Suprapubic skin (tissue), 4 donors: ENCODE measurements around the gene KLK11. TPM values are rescaled to one million over a fixed set of nuclear protein-coding genes. Genes with fewer than 3 reads are reported as not detected.

Experiments
- DNase-seq, 2 donors: peaks; one replicate each; pipeline ENCODE4 v3.0.0-alpha.2; 2019; ENCODE audit warnings: low spot score in 2 of 2
- H3K27ac ChIP-seq: fragments of 200-600 bp; sonication (generic); one replicate; pipeline ENCODE4 v1.5.1; 2019
- H3K27me3 ChIP-seq: fragments of 200-600 bp; sonication (generic); one replicate; pipeline ENCODE4 v1.5.1; 2019
- H3K36me3 ChIP-seq: fragments of 200-600 bp; sonication (generic); one replicate; pipeline ENCODE4 v1.5.1; 2019
- H3K4me1 ChIP-seq: fragments of 200-600 bp; sonication (generic); one replicate; pipeline ENCODE4 v1.5.1; 2019
- H3K4me3 ChIP-seq: fragments of 200-600 bp; sonication (generic); one replicate; pipeline ENCODE4 v1.5.1; 2019; ENCODE audit warnings: mild to moderate bottlenecking
- H3K9me3 ChIP-seq: fragments of 200-600 bp; sonication (generic); one replicate; pipeline ENCODE4 v1.5.1; 2019
- CTCF ChIP-seq, 2 donors: fragments of 200-600 bp in 1 of 2; fragments of 450-650 bp in 1 of 2; sonication (generic) in 1 of 2; IDR thresholded peaks; one replicate each; pipeline ENCODE4 v1.5.1; 2016 to 2019; ENCODE audit warnings: antibody characterized with exemption in 2 of 2, mild to moderate bottlenecking in 1 of 2, moderate library complexity in 1 of 2
- EP300 ChIP-seq: sonication (generic); formaldehyde crosslinking; IDR thresholded peaks from one replicate; pipeline ENCODE4 v1.6.1; 2017; ENCODE audit warnings: antibody characterized with exemption
- POLR2A ChIP-seq, 2 donors: fragments of 450-650 bp; IDR thresholded peaks; one replicate each; pipeline ENCODE4 v1.6.1; 2017; ENCODE audit warnings: antibody characterized with exemption in 2 of 2, mild to moderate bottlenecking in 2 of 2, moderate library complexity in 2 of 2
- POLR2AphosphoS5 ChIP-seq, 3 donors: sonication (generic); formaldehyde crosslinking; IDR thresholded peaks; one replicate each; pipeline ENCODE4 v1.6.1; 2017; ENCODE audit warnings: antibody characterized with exemption in 3 of 3
- WGBS: methylation state at CpG from one replicate; pipeline ENCODE4 v1.1.5; 2018; 5-methylcytosine and 5-hydroxymethylcytosine counted together
- total RNA-seq, 4 donors: library from RNA; depleted of rRNA; stranded (reverse); fragments of >200 nt; gene quantifications; one replicate each; pipeline ENCODE4 v1.1.0, GENCODE V29; 2016

KLK11 gene
- total RNA-seq, 4 donors from 2014 or later: 173 to 372 (median 269) TPM

GRCh38 chr19:50975766-50976165 is 50.6 kb downstream of the KLK11 start:
- H3K4me1 ChIP-seq: peaks cover 18% of the 10 kb centered on the region
- no peak overlapping the region for H3K27ac ChIP-seq
- H3K27me3 ChIP-seq: peaks cover 23% of the 10 kb centered on the region
- no peaks in the 10 kb centered on the region for H3K36me3 ChIP-seq
- TF ChIP-seq CTCF (IDR thresholded peaks at IDR 0.05): no peak
- no peak for TF ChIP-seq POLR2A (IDR thresholded peaks at IDR 0.05)
- no peak for TF ChIP-seq EP300
- no peak for TF ChIP-seq POLR2AphosphoS5 (IDR thresholded peaks at IDR 0.05)
- no peak overlapping the region for H3K4me3 ChIP-seq
- no peaks in the 10 kb centered on the region for H3K9me3 ChIP-seq
- DNase-seq: no peak
- 13% methylated on average over 8 of the region's 8 CpGs for WGBS

GRCh38 chr19:50974702-50975556 is 51.5 kb downstream of the KLK11 start:
- Histone ChIP-seq H3K27ac (no peak overlapping the region), H3K4me1 (peaks cover 18% of the 10 kb centered on the region), H3K9me3 (no peaks in the 10 kb centered on the region), H3K27me3 (peaks cover 15% of the 10 kb centered on the region), H3K4me3 (no peak overlapping the region), H3K36me3 (no peaks in the 10 kb centered on the region)
- 41% methylated on average over 3 of the region's 9 CpGs for WGBS
- TF ChIP-seq CTCF (IDR thresholded peaks at IDR 0.05): no peak
- TF ChIP-seq POLR2AphosphoS5 (IDR thresholded peaks at IDR 0.05): no peak
- TF ChIP-seq POLR2A (IDR thresholded peaks at IDR 0.05): no peak
- TF ChIP-seq EP300: no peak
- DNase-seq: no peak

- Histone ChIP-seq H3K9me3 (no peaks in the 10 kb centered on the region), H3K4me3 (no peak overlapping the region), H3K27me3 (peaks cover 22% of the 10 kb centered on the region), H3K27ac (no peak overlapping the region), H3K36me3 (no peaks in the 10 kb centered on the region), H3K4me1 (peaks cover 17% of the 10 kb centered on the region)
- no peak for TF ChIP-seq EP300
- TF ChIP-seq CTCF (IDR thresholded peaks at IDR 0.05): no peak
- TF ChIP-seq POLR2AphosphoS5 (IDR thresholded peaks at IDR 0.05): no peak
- TF ChIP-seq POLR2A (IDR thresholded peaks at IDR 0.05): no peak
- WGBS: 68% methylated on average over 9 of the region's 9 CpGs
- no peak for DNase-seq
Observed at GRCh38 chr19:50972795-50973376, 53.5 kb downstream of the KLK11 start.

Other genes starting within 250 kb of the KLK11 start
- gene ACP4, start 236.2 kb downstream of the KLK11 start, total RNA-seq: under 1 TPM in 2 of 4 donors, not detected in 2; 0.49 to 0.97 TPM
- gene KLK1, start 202.8 kb downstream of the KLK11 start, total RNA-seq: 10 to 100 TPM; 34.3 to 58.3 (median 40.5) TPM
- not detected for gene KLK15, start 193.0 kb downstream of the KLK11 start, total RNA-seq
- gene KLK3, start 171.7 kb downstream of the KLK11 start, total RNA-seq: 1 to 10 TPM in 1 of 4 donors, under 1 TPM in 3; 0.24 to 1.9 (median 0.67) TPM
- gene KLK2, start 153.2 kb downstream of the KLK11 start, total RNA-seq: not detected
- gene KLK4, start 115.2 kb downstream of the KLK11 start, total RNA-seq: 1 to 10 TPM in 1 of 4 donors, under 1 TPM in 1, not detected in 2; 0.83 to 1.6 TPM
- gene KLK5, start 73.6 kb downstream of the KLK11 start, total RNA-seq: 100 to 1,000 TPM in 3 of 4 donors, 10 to 100 TPM in 1; 40.3 to 299 (median 177) TPM
- 10 to 100 TPM in 1 of 4 donors, 1 to 10 TPM in 2, not detected in 1; 5.4 to 56.9 (median 9.0) TPM for gene KLK6, start 57.0 kb downstream of the KLK11 start, total RNA-seq
- gene KLK7, start 42.7 kb downstream of the KLK11 start, total RNA-seq: 100 to 1,000 TPM in 3 of 4 donors, 10 to 100 TPM in 1; 48.3 to 418 (median 218) TPM
- gene KLK8, start 25.0 kb downstream of the KLK11 start, total RNA-seq: 100 to 1,000 TPM in 1 of 4 donors, 10 to 100 TPM in 3; 19.7 to 126 (median 87.2) TPM
- 10 to 100 TPM; 45.2 to 85.3 (median 53.9) TPM for gene KLK10, start 6.9 kb downstream of the KLK11 start, total RNA-seq
- gene KLK12, start 8.4 kb upstream of the KLK11 start, total RNA-seq: 1 to 10 TPM in 2 of 4 donors, not detected in 2; 2.6 to 5.0 TPM
- gene KLK13, start 38.5 kb upstream of the KLK11 start, total RNA-seq: 10 to 100 TPM in 3 of 4 donors, 1 to 10 TPM in 1; 6.6 to 23.5 (median 16.5) TPM
- 10 to 100 TPM in 1 of 4 donors, 1 to 10 TPM in 3; 3.8 to 22.8 (median 5.2) TPM for gene KLK14, start 56.3 kb upstream of the KLK11 start, total RNA-seq
- 10 to 100 TPM in 3 of 4 donors, 1 to 10 TPM in 1; 7.7 to 14.6 (median 12.9) TPM for gene CTU1, start 81.8 kb upstream of the KLK11 start, total RNA-seq
- gene SIGLEC9, start 98.3 kb upstream of the KLK11 start, total RNA-seq: 1 to 10 TPM in 1 of 4 donors, under 1 TPM in 2, not detected in 1; 0.68 to 1.3 (median 0.83) TPM
- gene SIGLEC7, start 115.7 kb upstream of the KLK11 start, total RNA-seq: not detected
- 1 to 10 TPM in 3 of 4 donors, under 1 TPM in 1; 0.51 to 7.0 (median 2.4) TPM for gene CD33, start 198.5 kb upstream of the KLK11 start, total RNA-seq
- gene SIGLECL1, start 224.5 kb upstream of the KLK11 start, total RNA-seq: not detected